HG03064 (cell line): Measurements from ENCODE around the gene P4HTM.

Experiments
- ATAC-seq: cut with Tn5 transposase; IDR thresholded peaks from one replicate; pipeline ENCODE4 v1.9.1; 2021; ENCODE audit warnings: low read depth; ENCODE audit not compliant: unreplicated experiment

Gene P4HTM

GRCh38 chr3:48982686-48983085 is 7.4 kb upstream of the P4HTM start:
- ATAC-seq: no peak

DNA sequence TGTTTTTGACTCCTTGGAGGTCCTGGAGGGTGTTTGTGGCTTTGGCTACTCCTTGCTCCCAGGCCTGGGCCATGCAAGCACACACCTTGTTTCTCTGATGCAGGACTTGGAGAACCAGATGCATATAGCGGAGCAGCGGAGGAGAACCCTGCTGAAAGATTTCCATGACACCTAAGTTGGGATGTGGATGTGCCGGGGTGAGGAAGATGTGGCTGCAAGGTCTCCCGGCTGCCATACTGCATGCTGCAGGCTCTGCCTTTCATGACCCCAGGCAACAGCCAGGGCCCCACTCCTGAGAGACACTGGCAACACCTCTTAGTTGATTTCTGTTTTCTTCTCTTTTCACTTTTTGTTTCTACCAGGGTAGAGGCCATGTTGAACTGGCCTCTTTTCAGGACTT is 6.9 kb upstream of the P4HTM start:
- ATAC-seq: no peak

DNA sequence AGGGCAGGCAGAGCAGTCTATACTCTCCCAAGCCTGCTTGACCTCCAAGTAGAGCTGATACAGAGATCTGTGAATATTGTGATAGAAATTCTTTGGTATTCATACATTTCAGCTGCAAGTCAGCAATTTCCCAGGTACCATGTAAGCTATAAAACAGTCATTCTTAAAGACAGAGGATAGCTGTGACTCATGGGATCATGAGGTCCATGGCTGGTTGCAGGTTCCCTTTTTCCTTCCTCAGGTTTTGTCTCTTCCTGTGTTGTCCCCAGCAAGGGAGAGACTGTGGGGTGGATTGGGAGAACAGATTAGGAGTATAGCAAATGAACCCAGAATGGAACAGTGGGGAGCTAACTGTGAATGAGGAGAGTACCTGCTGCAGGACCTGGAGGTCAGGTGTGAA is 5.4 kb upstream of the P4HTM start:
- no peak for ATAC-seq

- no peak for ATAC-seq
Measured at GRCh38 chr3:48985831-48986376, 4.1 kb upstream of the P4HTM start.

DNA sequence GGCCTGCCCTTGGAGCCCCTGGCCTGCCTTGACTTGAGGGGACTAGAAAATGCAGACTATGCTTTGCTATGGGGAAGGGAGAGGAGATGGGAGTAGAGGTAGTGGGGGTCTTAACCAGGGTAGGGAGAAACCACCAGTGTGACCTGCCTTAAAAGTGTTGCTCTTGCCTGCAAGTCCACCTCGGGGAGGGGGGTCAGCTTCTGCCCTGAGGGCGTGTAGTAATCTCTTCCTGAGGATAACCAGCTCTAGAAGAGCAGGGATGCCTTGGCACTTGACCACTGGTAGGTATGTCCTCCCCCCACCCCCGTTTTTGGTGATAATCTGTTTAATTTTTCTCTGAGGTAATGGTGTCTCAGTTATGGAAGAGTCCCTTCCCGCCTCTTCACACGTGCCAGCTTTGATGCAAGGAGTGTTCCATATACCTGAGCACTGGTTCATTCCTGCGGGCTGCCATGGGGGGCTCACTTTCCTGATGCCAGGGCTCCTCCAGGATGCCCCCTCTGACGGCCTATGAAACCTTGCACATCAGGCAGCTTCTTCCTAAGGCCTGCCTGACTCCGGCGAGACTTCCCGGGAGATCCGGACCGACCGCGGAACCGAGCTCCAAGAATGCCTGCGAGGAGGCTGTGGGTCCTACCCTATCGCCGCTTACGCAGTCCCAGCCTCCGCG is 780 bp upstream of the P4HTM start:
- no peak for ATAC-seq

- ATAC-seq: peak; percentile 9
Measured at GRCh38 chr3:48990636-48991469, 812 bp downstream of the P4HTM start.

GRCh38 chr3:48991851-48992545 is 2.0 kb downstream of the P4HTM start:
- ATAC-seq: no peak

GRCh38 chr3:48993834-48994233 is 3.8 kb downstream of the P4HTM start:
- no peak for ATAC-seq

- no peak for ATAC-seq
Measured at GRCh38 chr3:48996640-48997039, 6.6 kb downstream of the P4HTM start.

GRCh38 chr3:48997102-48997635 is 7.1 kb downstream of the P4HTM start:
- no peak for ATAC-seq

DNA sequence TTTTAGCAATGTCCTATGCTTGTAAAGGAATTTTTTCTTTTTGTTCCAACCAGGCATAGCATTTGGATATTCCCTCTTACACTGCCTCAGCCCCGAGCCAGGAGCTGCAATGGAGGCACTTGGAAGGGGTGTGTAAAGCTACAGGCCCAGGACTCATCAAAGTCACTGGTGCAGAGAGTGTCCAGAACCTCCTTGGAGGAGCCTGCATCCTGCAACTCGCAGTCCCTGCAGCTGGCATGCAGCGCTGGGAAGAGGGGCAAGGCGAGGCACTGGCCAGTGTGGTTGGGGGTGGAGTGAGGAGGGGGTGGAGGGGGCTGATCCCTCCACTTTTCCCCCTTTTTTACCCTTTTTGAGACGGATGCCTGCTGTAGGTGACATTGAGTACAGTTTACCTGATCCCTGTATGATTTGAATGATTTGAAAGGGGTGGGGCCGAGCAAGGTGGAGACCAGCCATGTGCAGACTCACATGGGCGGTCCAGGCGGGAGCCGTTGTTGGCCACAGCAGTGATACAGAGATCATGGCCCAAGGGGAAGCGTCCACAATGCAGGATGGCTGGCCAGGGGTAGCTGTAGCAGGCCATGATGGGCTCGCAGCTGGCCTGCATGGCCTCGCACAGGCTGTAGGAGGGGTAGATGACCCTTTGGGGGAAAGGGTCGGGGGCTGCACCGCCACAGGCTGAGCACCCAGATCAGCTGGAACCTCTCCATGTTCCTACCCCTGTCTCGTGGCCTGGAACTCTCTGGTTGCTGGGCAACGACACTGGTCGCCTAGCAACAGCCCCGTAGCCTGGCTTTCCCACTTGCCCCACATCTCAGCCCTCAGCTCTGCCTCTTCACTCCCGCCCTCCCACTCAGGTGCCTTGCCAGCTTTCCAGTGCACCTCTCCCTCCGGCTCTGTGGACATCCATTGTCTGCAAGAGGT is 7.9 kb downstream of the P4HTM start:
- no peak for ATAC-seq

DNA sequence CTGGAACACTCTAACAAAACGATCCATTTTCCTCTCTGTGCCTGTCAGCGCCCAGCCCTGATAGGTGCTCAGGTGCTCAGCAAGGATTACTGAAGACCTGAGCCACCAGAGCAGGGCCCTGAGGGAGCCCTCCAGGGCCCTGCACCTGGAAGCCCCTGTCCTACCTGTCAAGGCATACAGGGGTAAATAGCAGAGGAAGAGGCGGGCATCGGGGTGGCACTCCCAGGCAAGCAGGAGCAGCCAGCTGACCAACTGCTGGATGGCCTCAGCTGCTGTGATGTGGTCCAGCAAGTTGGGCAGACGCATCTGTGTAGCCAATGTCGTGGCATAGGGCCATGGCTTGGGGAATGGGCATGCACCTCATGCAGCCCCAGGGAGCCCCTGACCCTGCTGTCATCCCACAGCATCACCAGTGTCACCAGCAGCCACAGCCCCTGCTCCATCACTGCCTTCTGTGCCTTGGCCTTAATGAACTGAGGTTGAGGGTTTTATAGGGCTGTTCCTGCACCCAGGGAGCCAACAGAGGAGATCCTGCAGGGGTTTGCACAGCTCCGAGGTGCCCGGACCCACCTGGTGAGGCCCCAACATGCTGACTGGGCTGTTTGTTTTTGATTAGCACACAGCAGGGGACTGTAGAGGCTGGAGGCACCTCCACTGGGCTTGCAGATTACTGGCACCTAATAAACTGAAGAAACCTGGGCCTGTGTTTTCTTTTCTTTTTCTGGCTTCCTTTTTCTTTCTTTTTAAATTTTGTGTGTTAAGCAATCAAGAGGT is 9.2 kb downstream of the P4HTM start:
- no peak for ATAC-seq

DNA sequence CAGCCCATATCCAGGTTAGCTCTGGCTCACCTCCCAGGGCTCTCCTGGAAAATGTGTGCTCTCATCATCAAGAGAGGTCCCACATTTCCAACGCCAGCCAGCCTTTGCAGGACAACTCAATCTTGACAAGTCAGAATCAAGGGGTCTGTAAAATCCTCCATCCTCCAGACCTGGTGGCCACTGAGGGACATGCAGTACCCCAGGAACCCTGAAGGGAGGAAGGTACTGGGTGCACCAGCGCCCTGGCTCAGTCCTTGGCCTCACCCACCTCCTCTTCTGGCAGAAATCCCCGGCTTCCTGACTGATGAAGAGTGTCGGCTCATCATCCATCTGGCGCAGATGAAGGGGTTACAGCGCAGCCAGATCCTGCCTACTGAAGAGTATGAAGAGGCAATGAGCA is 11.1 kb downstream of the P4HTM start:
- no peak for ATAC-seq

- ATAC-seq: no peak
Measured at GRCh38 chr3:49004352-49005302, 14.6 kb downstream of the P4HTM start.

DNA sequence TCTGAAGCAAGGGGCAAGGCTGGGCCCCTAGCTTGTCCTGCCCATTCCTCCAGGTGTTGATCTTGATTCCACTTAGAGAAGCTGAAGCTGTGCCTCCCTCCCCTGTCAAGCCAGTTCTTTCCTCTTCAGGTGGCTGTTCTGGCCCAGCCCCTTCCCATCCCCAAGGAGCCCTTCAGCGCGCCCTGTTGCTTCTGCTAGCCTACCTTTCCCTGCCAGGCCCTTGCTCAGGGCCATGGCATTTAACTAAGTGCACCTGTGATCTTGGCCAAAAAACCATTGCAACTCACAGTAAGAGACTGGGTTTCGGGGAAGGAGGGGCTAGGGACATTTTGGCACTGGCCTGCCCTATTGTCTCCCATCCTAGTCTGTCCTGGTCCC is 15.3 kb downstream of the P4HTM start:
- ATAC-seq: no peak

- no peak for ATAC-seq
Measured at GRCh38 chr3:49005998-49006397, 16.0 kb downstream of the P4HTM start.

DNA sequence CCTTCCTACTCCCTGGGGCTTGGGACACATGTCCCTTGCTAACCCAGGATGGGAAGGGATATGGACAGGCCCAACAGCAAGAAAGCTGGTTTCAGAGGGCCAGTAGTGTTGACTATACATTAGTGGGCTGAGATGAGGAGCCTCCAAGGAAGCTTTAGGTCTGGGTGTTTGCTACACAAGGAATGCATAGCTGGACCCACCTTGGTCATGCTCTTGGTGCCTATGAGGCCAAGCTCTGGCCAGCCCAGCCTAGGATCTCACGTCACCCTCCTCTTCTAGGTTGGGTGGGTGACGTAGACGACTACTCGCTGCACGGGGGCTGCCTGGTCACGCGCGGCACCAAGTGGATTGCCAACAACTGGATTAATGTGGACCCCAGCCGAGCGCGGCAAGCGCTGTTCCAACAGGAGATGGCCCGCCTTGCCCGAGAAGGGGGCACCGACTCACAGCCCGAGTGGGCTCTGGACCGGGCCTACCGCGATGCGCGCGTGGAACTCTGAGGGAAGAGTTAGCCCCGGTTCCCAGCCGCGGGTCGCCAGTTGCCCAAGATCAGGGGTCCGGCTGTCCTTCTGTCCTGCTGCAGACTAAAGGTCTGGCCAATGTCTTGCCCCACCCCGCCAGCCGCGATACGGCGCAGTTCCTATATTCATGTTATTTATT is 16.5 kb downstream of the P4HTM start:
- ATAC-seq: no peak
